Transverse colon (tissue), 4 donors: ENCODE results near the gene MZT2A. TPM values are rescaled to one million over a fixed set of nuclear protein-coding genes. Genes with fewer than 3 reads are reported as not detected.
"Not testable (repeated sequence)": the region's sequence is repeated elsewhere in the genome, so short reads cannot be mapped to it uniquely, and the experiment has no call there.

Source experiments
- DNase-seq: peaks from one replicate; pipeline ENCODE4 v3.0.0-alpha.2; 2019
- H3K27ac ChIP-seq, 4 donors: fragments of 200-600 bp; sonication (generic); 2 replicates each; pipeline ENCODE4 v1.5.1; 2016 to 2018; ENCODE audit warnings: inconsistent platforms in 4 of 4
- H3K27me3 ChIP-seq: fragments of 200-600 bp; sonication (generic); 2 replicates; pipeline ENCODE4 v1.5.1; 2017; ENCODE audit warnings: inconsistent platforms
- H3K36me3 ChIP-seq, 4 donors: fragments of 200-600 bp; sonication (generic); 2 replicates each; pipeline ENCODE4 v1.5.1; 2017 to 2019; ENCODE audit warnings: inconsistent platforms in 4 of 4
- H3K4me1 ChIP-seq, 4 donors: fragments of 200-600 bp; sonication (generic); 2 replicates each; pipeline ENCODE4 v1.5.1; 2017 to 2020; ENCODE audit warnings: inconsistent platforms in 4 of 4
- H3K4me3 ChIP-seq, 4 donors: fragments of 200-600 bp; sonication (generic); 1 replicate in 1 of 4; 2 replicates in 3 of 4; pipeline versions ENCODE4 v1.5.1 to v1.6.1; 2017 to 2019; ENCODE audit warnings: inconsistent platforms in 4 of 4
- H3K9me3 ChIP-seq, 2 donors: fragments of 200-600 bp; sonication (generic); 2 replicates each; pipeline ENCODE4 v1.5.1; 2017 to 2019; ENCODE audit warnings: inconsistent platforms in 2 of 2
- CTCF ChIP-seq, 5 experiments: fragments of 200-600 bp in 3 of 5; fragments of 450-650 bp in 2 of 5; sonication (generic) in 3 of 5; IDR thresholded peaks; 1 replicate in 2 of 5; 2 replicates in 3 of 5; pipeline ENCODE4 v1.5.1; 2016 to 2017; ENCODE audit warnings: antibody characterized with exemption in 5 of 5, inconsistent platforms in 3 of 5, mild to moderate bottlenecking in 2 of 5, moderate library complexity in 1 of 5
- EP300 ChIP-seq: sonication (generic); formaldehyde crosslinking; IDR thresholded peaks from one replicate; pipeline ENCODE4 v1.6.1; 2017; ENCODE audit warnings: antibody characterized with exemption, low read depth
- POLR2A ChIP-seq: fragments of 450-650 bp; IDR thresholded peaks from one replicate; pipeline ENCODE4 v1.6.1; 2016; ENCODE audit warnings: antibody characterized with exemption, mild to moderate bottlenecking, moderate library complexity
- POLR2AphosphoS5 ChIP-seq, 3 donors: sonication (generic); formaldehyde crosslinking; IDR thresholded peaks; one replicate each; pipeline ENCODE4 v1.6.1; 2016; ENCODE audit warnings: antibody characterized with exemption in 3 of 3
- WGBS, 2 donors: methylation state at CpG; one replicate each; pipeline ENCODE4 v1.1.5; 2018; ENCODE audit warnings: low coverage in 1 of 2; 5-methylcytosine and 5-hydroxymethylcytosine counted together
- in situ Hi-C, 4 donors: fragments of 200-750 bp; cut with MboI; loops; one replicate each; pipeline versions ENCODE4 v1.15.0 to v1.15.1; 2017; ENCODE audit warnings: low sequenced_read_pairs in 3 of 4, low pct_ligation_motif_present in 1 of 4, low pct_unique_long_range_greater_than_20kb in 1 of 4
- intact Hi-C: fragments of 100-400 bp; cut with DNase I; formaldehyde crosslinking; loops from one replicate; pipeline ENCODE4 v1.15.1; 2023; ENCODE audit warnings: low total_unique reads
- total RNA-seq, 4 donors: library from RNA; depleted of rRNA; stranded (reverse); fragments of >200 nt; gene quantifications; one replicate each; pipeline ENCODE4 v1.1.0, GENCODE V29; 2016

The MZT2A gene
- total RNA-seq, 4 donors from 2014 or later = 13.5 to 85.3 (median 43.4) TPM

GRCh38 chr2:131521961-131522781 lies 30.0 kb upstream of the MZT2A start:
- peaks cover 0 to 2% (median 1%) of the 10 kb centered on the region in 4 donors for H3K4me1 ChIP-seq
- no peak overlapping the region for H3K27ac ChIP-seq
- 80 to 92% methylated on average over 11 to 20 of the region's 20 CpGs for WGBS, 2 donors
- no peak for TF ChIP-seq POLR2A
- DNase-seq = no peak
- peaks cover 0 to 7% (median 3%) of the 10 kb centered on the region in 4 donors for H3K36me3 ChIP-seq
- in situ Hi-C loops = no loop called here
- no peaks in the 10 kb centered on the region for H3K27me3 ChIP-seq
- intact Hi-C loops = loop anchor here (10.0 kb wide), 1 partner anchor 107 kb away; no protein-coding TSS in a partner anchor
- H3K9me3 ChIP-seq = no peaks in the 10 kb centered on the region
- no peak overlapping the region for H3K4me3 ChIP-seq

GRCh38 chr2:131521524-131521923 lies 29.3 kb upstream of the MZT2A start:
- WGBS, 2 donors = 80 to 89% methylated on average over 1 to 6 of the region's 6 CpGs
- DNase-seq, H3K36me3 ChIP-seq: not testable (repeated sequence)

GRCh38 chr2:131520526-131520925 lies 28.3 kb upstream of the MZT2A start:
- intact Hi-C loops (loop anchor here (10.0 kb wide), 1 partner anchor 106 kb away; no protein-coding TSS in a partner anchor), in situ Hi-C loops (no loop called here)
- Histone ChIP-seq H3K9me3 (no peaks in the 10 kb centered on the region), H3K4me3 (no peak overlapping the region), H3K27ac (no peak overlapping the region), H3K4me1 (no peaks in the 10 kb centered on the region), H3K27me3 (no peaks in the 10 kb centered on the region), H3K36me3 (peaks cover 0 to 7% (median 3%) of the 10 kb centered on the region in 4 donors)
- 95% methylated on average over 10 of the region's 10 CpGs; no CpG with 5 or more reads in 1 of the 2 donors for WGBS, 2 donors
- DNase-seq = no peak
- TF ChIP-seq EP300 = no peak
- TF ChIP-seq CTCF (IDR thresholded peaks at IDR 0.05) = no peak
- TF ChIP-seq POLR2A = no peak
- no peak for TF ChIP-seq POLR2AphosphoS5 (IDR thresholded peaks at IDR 0.05)

More at GRCh38 chr2:131521524-131521923, 29.3 kb upstream of the MZT2A start:
- H3K27ac ChIP-seq, in situ Hi-C loops, H3K4me3 ChIP-seq, H3K4me1 ChIP-seq, H3K27me3 ChIP-seq, H3K9me3 ChIP-seq: not testable (repeated sequence)
- intact Hi-C loops = loop anchor here (10.0 kb wide), 1 partner anchor 107 kb away; no protein-coding TSS in a partner anchor

- H3K9me3 ChIP-seq, in situ Hi-C loops, H3K27me3 ChIP-seq, H3K4me3 ChIP-seq, H3K4me1 ChIP-seq, H3K36me3 ChIP-seq, H3K27ac ChIP-seq, DNase-seq: not testable (repeated sequence)
- WGBS, 2 donors = 94% methylated on average over 23 of the region's 24 CpGs; no CpG with 5 or more reads in 1 of the 2 donors
- intact Hi-C loops = loop anchor here (10.0 kb wide), 1 partner anchor 105 kb away; no protein-coding TSS in a partner anchor
These were observed 27.8 kb upstream of the MZT2A start for GRCh38 chr2:131519871-131520470.

GRCh38 chr2:131519466-131519865 lies 27.3 kb upstream of the MZT2A start:
- TF ChIP-seq CTCF (IDR thresholded peaks at IDR 0.05) (no peak), POLR2AphosphoS5 (IDR thresholded peaks at IDR 0.05) (no peak), EP300 (no peak), POLR2A (no peak)
- DNase-seq = no peak
- in situ Hi-C loops = no loop called here

GRCh38 chr2:131518531-131518930 lies 26.3 kb upstream of the MZT2A start:
- 91% methylated on average over 6 of the region's 11 CpGs; no CpG with 5 or more reads in 1 of the 2 donors for WGBS, 2 donors
- H3K9me3 ChIP-seq, H3K36me3 ChIP-seq, H3K4me3 ChIP-seq, H3K27me3 ChIP-seq, intact Hi-C loops, H3K27ac ChIP-seq, H3K4me1 ChIP-seq, in situ Hi-C loops, DNase-seq: not testable (repeated sequence)

More at GRCh38 chr2:131519466-131519865, 27.3 kb upstream of the MZT2A start:
- intact Hi-C loops = no loop called here
- Histone ChIP-seq H3K27me3 (no peaks in the 10 kb centered on the region), H3K36me3 (peaks cover 0 to 7% (median 3%) of the 10 kb centered on the region in 4 donors), H3K27ac (no peak overlapping the region), H3K9me3 (no peaks in the 10 kb centered on the region), H3K4me3 (no peak overlapping the region), H3K4me1 (no peaks in the 10 kb centered on the region)
- WGBS, 2 donors = 96% methylated on average over 15 of the region's 15 CpGs; no CpG with 5 or more reads in 1 of the 2 donors

GRCh38 chr2:131517856-131518255 lies 25.7 kb upstream of the MZT2A start:
- H3K4me1 ChIP-seq, H3K9me3 ChIP-seq, H3K27me3 ChIP-seq, H3K36me3 ChIP-seq, H3K27ac ChIP-seq, intact Hi-C loops, in situ Hi-C loops, H3K4me3 ChIP-seq, DNase-seq: not testable (repeated sequence)
- 90% methylated on average over 14 of the region's 16 CpGs; no CpG with 5 or more reads in 1 of the 2 donors for WGBS, 2 donors
